ENCODE measurements around the gene ATP11A.

- TF ChIP-seq, protein P1, sequence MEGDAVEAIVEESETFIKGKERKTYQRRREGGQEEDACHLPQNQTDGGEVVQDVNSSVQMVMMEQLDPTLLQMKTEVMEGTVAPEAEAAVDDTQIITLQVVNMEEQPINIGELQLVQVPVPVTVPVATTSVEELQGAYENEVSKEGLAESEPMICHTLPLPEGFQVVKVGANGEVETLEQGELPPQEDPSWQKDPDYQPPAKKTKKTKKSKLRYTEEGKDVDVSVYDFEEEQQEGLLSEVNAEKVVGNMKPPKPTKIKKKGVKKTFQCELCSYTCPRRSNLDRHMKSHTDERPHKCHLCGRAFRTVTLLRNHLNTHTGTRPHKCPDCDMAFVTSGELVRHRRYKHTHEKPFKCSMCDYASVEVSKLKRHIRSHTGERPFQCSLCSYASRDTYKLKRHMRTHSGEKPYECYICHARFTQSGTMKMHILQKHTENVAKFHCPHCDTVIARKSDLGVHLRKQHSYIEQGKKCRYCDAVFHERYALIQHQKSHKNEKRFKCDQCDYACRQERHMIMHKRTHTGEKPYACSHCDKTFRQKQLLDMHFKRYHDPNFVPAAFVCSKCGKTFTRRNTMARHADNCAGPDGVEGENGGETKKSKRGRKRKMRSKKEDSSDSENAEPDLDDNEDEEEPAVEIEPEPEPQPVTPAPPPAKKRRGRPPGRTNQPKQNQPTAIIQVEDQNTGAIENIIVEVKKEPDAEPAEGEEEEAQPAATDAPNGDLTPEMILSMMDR (IDR thresholded peaks at IDR 0.05; ENCODE audit: borderline replicate concordance, extremely low read depth, low read length, poor library complexity, severe bottlenecking), result no peak
- TF ChIP-seq EZH2 (IDR thresholded peaks at IDR 0.05; ENCODE audit: borderline replicate concordance, low read depth, low read length, severe bottlenecking), result no peak
Measured at GRCh38 chr13:112774829-112775565, 85.2 kb downstream of the ATP11A start.

Measured in DND-41 (cell line).